ENCODE data around the gene ROGDI. TPM values are rescaled to one million over a fixed set of nuclear protein-coding genes. Genes with fewer than 3 reads are reported as not detected.

The ROGDI gene
- total and polyA plus RNA-seq, 9 of the 15 experiments (the other 6 are each of a cell fraction or from before 2014, with no cell fraction given): 0.97 to 37.3 (median 16.5) TPM

GRCh38 chr16:4766875-4767628 is 35.4 kb downstream of the ROGDI start, which contains the start of gene ZNF500 (continued):
- TF ChIP-seq RREB1 (CRISPR knock-in tag; IDR thresholded peaks at IDR 0.05): no peak
- no peak for TF ChIP-seq CSDE1 (IDR thresholded peaks at IDR 0.05)
- TF ChIP-seq MBD2 (IDR thresholded peaks at IDR 0.05; ENCODE audit: borderline replicate concordance, low read depth): peak; percentile 91
- TF ChIP-seq NR3C1 (CRISPR knock-in tag; IDR thresholded peaks at IDR 0.05): peak; percentile 60; the same call in 1 of the 2 replicates
- no peak for TF ChIP-seq PCBP2 (IDR thresholded peaks at IDR 0.05; ENCODE audit: low read depth, low read length, poor library complexity, severe bottlenecking)
- TF ChIP-seq ZNF253 (CRISPR knock-in tag; conservative IDR thresholded peaks at IDR 0.05): no peak
- TF ChIP-seq THRB (CRISPR knock-in tag; conservative IDR thresholded peaks at IDR 0.05): no peak
- no peak for TF ChIP-seq CBFA2T2 (conservative IDR thresholded peaks at IDR 0.05)
- no peak for TF ChIP-seq PCBP1 (IDR thresholded peaks at IDR 0.05; ENCODE audit: low read depth, low read length, poor library complexity, severe bottlenecking)
- peak; percentile 86 for TF ChIP-seq SUPT5H (IDR thresholded peaks at IDR 0.05)
- TF ChIP-seq ZNF511 (CRISPR knock-in tag; IDR thresholded peaks at IDR 0.05): peak; percentile 43; the same call in 1 of the 2 replicates
- no peak for TF ChIP-seq TGIF2 (CRISPR knock-in tag; IDR thresholded peaks at IDR 0.05)
- TF ChIP-seq DLX4 (CRISPR knock-in tag; IDR thresholded peaks at IDR 0.05): no peak
- TF ChIP-seq ZNF3 (CRISPR knock-in tag; IDR thresholded peaks at IDR 0.05): no peak
- TF ChIP-seq ZNF668 (CRISPR knock-in tag; IDR thresholded peaks at IDR 0.05): no peak
- TF ChIP-seq HIVEP1 (CRISPR knock-in tag; IDR thresholded peaks at IDR 0.05): no peak
- peak; percentile 70; the same call in 1 of the 2 replicates for TF ChIP-seq BHLHE40 (IDR thresholded peaks at IDR 0.05; ENCODE audit: low read length)
- no peak for TF ChIP-seq POLR3A (IDR thresholded peaks at IDR 0.05; ENCODE audit: borderline replicate concordance, extremely low read depth, insufficient read depth, insufficient read length)
- TF ChIP-seq MAX (CRISPR knock-in tag; IDR thresholded peaks at IDR 0.05): peak; percentile 59
- TF ChIP-seq RAD51 (IDR thresholded peaks at IDR 0.05; ENCODE audit: borderline replicate concordance, low read depth): no peak
- TF ChIP-seq HLTF (IDR thresholded peaks at IDR 0.05): 0 out of 2 replicates have a peak, but pooled peaks have one; percentile 29

Data from K562 (cell line).